Stimulated activated CD4-positive, alpha-beta T cell treated with anti-CD3 and anti-CD28 coated beads, Interleukin-12 subunit alpha, Interleukin-12 subunit beta, amount 100 ng/mL, for 24 hours (primary cell): ENCODE measurements around the gene GSTA3.
"Not testable (repeated sequence)": the region's sequence is repeated elsewhere in the genome, so short reads cannot be mapped to it uniquely, and the experiment has no call there.

ENCODE experiments used
- DNase-seq, 2 experiments: peaks; one replicate each; pipeline ENCODE4 v3.0.0-alpha.2; 2020; ENCODE audit warnings: low read depth in 2 of 2

GSTA3 gene

GRCh38 chr6:52909531-52909930, at the start of gene GSTA3:
GSTA3 (minus strand) TSS chr6:52909698; CDS start chr6:52905834, 3,864 bp downstream.
- DNase-seq: no peak

- no peak for DNase-seq
Observed at GRCh38 chr6:52958546-52959255, 49.2 kb upstream of the GSTA3 start.

- DNase-seq: no peak
Observed at GRCh38 chr6:52955871-52956270, 46.4 kb upstream of the GSTA3 start.

DNA sequence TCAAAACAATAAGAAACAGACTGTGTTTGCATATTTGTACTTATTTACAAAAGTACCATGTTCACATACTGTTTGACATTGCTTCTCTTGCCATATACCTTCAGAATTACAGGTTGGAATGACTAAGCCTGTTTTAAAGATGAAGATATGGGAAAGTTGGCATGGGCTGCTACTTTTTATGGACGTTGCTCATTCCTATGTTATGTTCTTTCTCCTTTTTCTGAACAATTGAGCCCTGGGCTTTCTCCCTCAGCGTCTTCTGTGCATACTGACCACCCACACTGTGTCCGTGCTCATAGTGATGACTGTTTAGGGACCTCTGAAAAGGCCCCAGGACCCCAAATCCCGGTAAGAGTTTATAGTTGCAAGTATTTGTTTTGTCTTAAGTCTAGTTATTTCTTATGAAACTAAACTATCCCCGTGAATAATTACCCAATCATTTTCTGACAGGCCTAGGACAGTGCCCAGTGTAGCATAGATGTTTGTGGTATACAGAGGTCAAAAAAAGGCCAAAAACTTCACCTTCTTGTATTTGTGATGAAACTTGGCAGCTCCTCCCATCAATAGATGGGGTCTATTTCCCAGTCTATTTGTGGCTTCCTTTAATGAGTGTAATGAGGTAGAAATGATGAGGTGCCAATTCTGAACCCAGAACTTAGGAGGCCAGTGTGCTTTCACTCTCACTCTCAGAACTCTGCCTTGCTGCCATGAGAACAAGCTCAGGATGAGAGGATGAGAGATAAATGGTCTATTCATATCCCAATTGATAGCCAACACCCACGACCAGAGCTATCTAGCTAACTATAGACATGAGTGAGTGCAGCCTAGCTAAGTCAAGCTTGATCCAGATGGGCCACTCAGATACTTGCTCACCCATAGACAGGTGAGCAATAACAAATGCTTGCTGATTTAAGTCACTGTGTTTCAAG, 44.7 kb upstream of the GSTA3 start:
- no peak for DNase-seq

DNA sequence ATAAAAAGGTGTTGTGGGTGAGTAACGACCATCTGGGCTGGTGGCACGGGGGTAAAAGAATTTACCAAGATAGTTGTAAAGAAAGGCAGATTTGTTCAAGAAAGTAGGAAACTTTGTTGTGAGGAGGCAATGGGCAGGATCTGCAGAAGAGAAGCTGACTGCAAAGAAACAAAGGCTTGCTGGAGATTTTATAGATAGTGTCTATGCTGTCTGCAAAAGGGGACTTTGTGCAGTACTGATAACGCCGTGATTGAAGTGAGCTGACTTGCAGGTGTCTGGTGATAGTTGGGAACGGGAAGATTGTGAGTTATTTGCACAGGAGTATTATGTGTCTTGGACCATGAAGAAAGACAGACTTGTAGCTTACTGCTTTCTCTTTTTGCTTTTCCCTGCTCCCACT, 36.8 kb upstream of the GSTA3 start:
- no peak for DNase-seq

DNA sequence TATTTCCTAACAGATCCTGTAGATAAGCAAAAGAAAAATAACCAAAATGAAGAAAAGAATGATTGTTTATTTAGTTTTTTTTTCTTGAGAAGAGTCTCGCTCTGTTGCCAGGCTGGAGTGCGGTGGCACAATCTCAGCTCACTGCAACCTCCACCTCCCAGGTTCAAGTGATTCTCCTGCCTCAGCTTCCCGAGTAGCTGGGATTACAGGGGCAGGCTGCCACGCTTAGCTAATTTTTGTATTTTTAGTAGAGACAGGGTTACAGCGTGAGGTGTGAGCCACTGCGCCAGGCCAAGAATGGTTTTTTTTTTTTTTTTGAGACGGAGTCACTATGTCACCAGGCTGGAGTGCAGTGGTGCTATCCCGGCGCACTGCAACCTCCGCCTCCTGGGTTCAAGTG, 33.3 kb upstream of the GSTA3 start:
- not testable (repeated sequence) for DNase-seq

- no peak for DNase-seq
Observed at GRCh38 chr6:52942221-52942620, 32.7 kb upstream of the GSTA3 start.

DNA sequence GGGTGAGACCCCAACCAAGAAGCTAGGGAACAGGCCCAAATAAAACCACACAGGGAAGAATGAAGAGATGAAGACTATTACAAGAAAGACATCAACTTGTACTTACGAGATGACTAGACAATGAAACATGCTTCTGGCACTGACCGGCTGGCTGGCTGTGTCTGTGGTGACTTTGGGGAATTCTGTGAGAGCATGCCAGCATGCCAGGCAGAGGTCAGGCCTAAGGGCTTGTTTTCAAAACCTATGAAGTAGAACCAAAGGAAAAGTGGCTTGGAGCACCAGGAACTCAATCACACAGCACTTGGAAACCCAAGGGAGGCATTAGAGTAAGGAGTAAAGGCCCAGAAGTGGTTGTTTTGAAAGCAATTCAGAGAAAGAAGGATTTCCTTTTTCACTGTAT, 28.4 kb upstream of the GSTA3 start:
- no peak for DNase-seq

- no peak for DNase-seq
Observed at GRCh38 chr6:52933778-52934177, 24.3 kb upstream of the GSTA3 start.

- DNase-seq: no peak
Observed at GRCh38 chr6:52931351-52931750, 21.9 kb upstream of the GSTA3 start.

DNA sequence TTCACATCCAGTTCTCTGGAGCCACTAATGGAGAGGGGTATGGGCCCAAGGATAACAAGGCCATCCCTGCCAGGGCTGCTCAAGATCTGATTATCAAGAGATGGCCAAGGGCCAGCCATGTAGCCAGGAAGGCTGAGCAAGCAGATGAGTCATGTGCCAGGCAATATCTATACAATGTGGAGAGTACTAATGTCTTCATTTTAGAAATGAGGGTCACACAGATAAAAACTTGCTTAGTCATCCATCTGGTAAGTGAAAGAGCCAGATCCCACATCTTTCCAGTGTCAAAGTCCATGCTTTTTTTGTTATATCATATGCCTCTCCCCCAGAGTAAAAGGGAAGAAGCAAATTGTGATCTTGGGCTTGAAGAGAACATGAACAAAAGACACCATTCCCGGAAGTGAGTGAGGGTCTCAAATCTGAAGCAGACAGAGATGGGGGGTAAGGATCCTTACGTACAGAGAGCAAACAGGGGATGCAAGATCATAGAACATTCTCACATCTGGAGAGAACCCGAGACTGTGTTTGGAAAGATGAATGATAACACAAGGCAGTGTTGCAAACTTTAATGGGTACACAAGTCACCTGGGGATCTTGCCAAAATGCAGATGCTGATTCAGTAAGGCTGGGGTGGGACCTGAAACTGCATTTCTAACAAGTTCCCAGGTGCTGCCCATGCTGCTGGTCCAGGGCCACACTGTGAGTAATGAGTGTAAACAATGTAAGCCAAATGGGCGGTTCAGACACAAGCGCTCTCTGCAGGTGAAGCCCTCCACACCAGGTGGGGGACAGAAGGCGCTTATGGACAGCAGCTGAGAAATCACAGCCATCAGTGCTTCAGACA, 20.0 kb upstream of the GSTA3 start:
- DNase-seq: no peak

- no peak for DNase-seq
Observed at GRCh38 chr6:52927451-52927850, 18.0 kb upstream of the GSTA3 start.

- DNase-seq: no peak
Observed at GRCh38 chr6:52925919-52926792, 16.7 kb upstream of the GSTA3 start.

- no peak for DNase-seq
Observed at GRCh38 chr6:52925042-52925441, 15.5 kb upstream of the GSTA3 start.

GRCh38 chr6:52923689-52924088, 14.2 kb upstream of the GSTA3 start:
- DNase-seq: not testable (repeated sequence)

DNA sequence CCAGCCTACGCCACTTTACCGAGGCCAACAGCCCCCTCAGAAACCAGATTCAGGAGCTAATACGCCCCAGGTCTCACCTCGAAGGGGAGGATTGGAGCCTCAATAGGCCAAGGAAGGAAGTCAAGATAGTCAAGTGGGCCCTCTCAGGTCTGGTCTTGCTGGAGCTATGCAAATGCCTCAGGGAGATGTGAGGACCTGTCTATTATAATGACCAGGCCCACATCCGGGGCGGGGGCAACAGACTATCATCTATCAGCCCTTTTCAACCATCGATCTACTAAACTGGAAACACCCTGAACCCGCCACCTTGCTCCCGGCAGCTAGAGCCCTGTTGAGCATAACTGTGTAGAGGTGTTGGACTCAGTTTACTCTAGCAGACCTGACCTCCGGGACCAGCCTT, 12.7 kb upstream of the GSTA3 start:
- no peak for DNase-seq

GRCh38 chr6:52921743-52922142, 12.2 kb upstream of the GSTA3 start:
- DNase-seq: no peak

GRCh38 chr6:52919511-52919910, 10.0 kb upstream of the GSTA3 start:
- not testable (repeated sequence) for DNase-seq

- DNase-seq: not testable (repeated sequence)
Observed at GRCh38 chr6:52918771-52919170, 9.3 kb upstream of the GSTA3 start.

- DNase-seq: not testable (repeated sequence)
Observed at GRCh38 chr6:52918027-52918686, 8.7 kb upstream of the GSTA3 start.
